Jurkat, Clone E6-1 (cell line): ENCODE measurements around the gene C2CD4D.

Source experiments
- DNase-seq: peaks from one replicate; pipeline ENCODE4 v3.0.0-alpha.2; 2011; ENCODE audit warnings: low read depth, low spot score
- H3K4me3 ChIP-seq: 2 replicates; pipeline ENCODE4 v1.5.1; 2011; ENCODE audit warnings: mild to moderate bottlenecking, low read length, control low read depth, moderate library complexity

Gene C2CD4D

GRCh38 chr1:151838222-151839081 is 1.2 kb downstream of the C2CD4D start:
- no peak overlapping the region for H3K4me3 ChIP-seq
- no peak for DNase-seq

GRCh38 chr1:151837884-151838221 is 1.8 kb downstream of the C2CD4D start:
- DNase-seq: no peak
- H3K4me3 ChIP-seq: no peak overlapping the region

- no peak overlapping the region for H3K4me3 ChIP-seq
- DNase-seq: no peak
These were observed 2.4 kb downstream of the C2CD4D start for GRCh38 chr1:151837197-151837596.

GRCh38 chr1:151835596-151835995 is 4.0 kb downstream of the C2CD4D start:
- H3K4me3 ChIP-seq: no peak overlapping the region
- no peak for DNase-seq

GRCh38 chr1:151834239-151834638 is 5.4 kb downstream of the C2CD4D start:
- no peak overlapping the region for H3K4me3 ChIP-seq
- DNase-seq: no peak

- H3K4me3 ChIP-seq: no peak overlapping the region
- DNase-seq: no peak
These were observed 6.3 kb downstream of the C2CD4D start for GRCh38 chr1:151833172-151833900.

GRCh38 chr1:151832318-151832980 is 7.2 kb downstream of the C2CD4D start:
- no peak overlapping the region for H3K4me3 ChIP-seq
- DNase-seq: no peak

- no peak within 1 kb of the TSS for H3K4me3 ChIP-seq
- DNase-seq: no peak
These were observed 8.0 kb downstream of the C2CD4D start, which contains the start of gene RORC for GRCh38 chr1:151831605-151832004. Gene RORC (minus strand): TSS chr1:151831802. CDS start chr1:151831764, 38 bp downstream.

- no peak overlapping the region for H3K4me3 ChIP-seq
- DNase-seq: no peak
These were observed 8.4 kb downstream of the C2CD4D start for GRCh38 chr1:151831256-151831591.

- H3K4me3 ChIP-seq: peak overlapping the region; percentile 7; the same call in 1 of the 2 replicates
- DNase-seq: no peak
These were observed 9.6 kb downstream of the C2CD4D start for GRCh38 chr1:151830055-151830454.

- H3K4me3 ChIP-seq: peak overlapping the region; percentile 34
These were observed 10.1 kb downstream of the C2CD4D start for GRCh38 chr1:151829352-151830046.

GRCh38 chr1:151828921-151829320 is 10.7 kb downstream of the C2CD4D start:
- H3K4me3 ChIP-seq: peak overlapping the region; percentile 34
- peak; percentile 65 for DNase-seq

More at GRCh38 chr1:151829352-151830046, 10.1 kb downstream of the C2CD4D start:
- DNase-seq: peak; percentile 64

GRCh38 chr1:151827853-151828252 is 11.8 kb downstream of the C2CD4D start:
- peak overlapping the region; percentile 34 for H3K4me3 ChIP-seq
- DNase-seq: no peak

GRCh38 chr1:151825751-151826660 is 13.6 kb downstream of the C2CD4D start:
- DNase-seq: peak; percentile 86

GRCh38 chr1:151825204-151825603 is 14.4 kb downstream of the C2CD4D start:
- H3K4me3 ChIP-seq: peak overlapping the region; percentile 56

More at GRCh38 chr1:151825751-151826660, 13.6 kb downstream of the C2CD4D start:
- H3K4me3 ChIP-seq: peak overlapping the region; percentile 56

GRCh38 chr1:151823175-151823574 is 16.4 kb downstream of the C2CD4D start:
- DNase-seq: no peak
- H3K4me3 ChIP-seq: no peak overlapping the region

More at GRCh38 chr1:151825204-151825603, 14.4 kb downstream of the C2CD4D start:
- DNase-seq: no peak

- no peak for DNase-seq
- no peak overlapping the region; the same call in 1 of the 2 replicates for H3K4me3 ChIP-seq
These were observed 17.2 kb downstream of the C2CD4D start for GRCh38 chr1:151822404-151822803.

- H3K4me3 ChIP-seq: peak overlapping the region; percentile 25
- peak; percentile 96 for DNase-seq
These were observed 18.7 kb downstream of the C2CD4D start for GRCh38 chr1:151820940-151821339.
